Measurements from ENCODE around the gene CDCP1.

Gene CDCP1

DNA sequence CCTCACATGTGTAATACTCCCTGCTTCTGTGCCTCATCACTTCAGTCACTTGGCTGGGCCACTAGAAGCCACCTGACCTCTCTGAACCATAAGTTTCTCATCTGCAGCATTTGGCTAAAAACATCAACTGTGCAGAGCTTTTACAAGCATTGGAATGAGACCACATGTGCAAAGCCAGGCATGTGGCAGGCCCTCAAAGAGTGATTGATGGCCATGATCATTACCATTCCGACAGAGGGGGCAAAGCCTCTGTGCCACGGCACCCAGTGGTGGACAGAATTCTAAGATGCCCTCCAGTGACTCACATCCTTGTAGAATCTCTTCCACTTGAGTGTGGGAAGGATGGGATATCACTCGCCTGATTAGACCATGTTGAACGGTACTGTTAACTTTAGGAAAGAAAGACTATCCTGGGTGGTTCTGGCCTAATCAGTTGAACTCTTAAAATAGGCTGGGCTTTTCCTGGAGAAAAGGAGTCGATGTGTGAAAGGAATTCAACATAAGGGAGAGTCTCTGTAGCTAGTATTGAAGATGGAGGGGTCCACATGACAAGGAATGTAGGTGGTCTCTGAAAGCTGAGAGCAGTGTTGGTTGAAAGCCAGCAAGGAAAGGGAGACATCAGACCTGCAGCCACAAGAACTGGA lies 13.5 kb downstream of the CDCP1 start:
- H3K27ac Mint-ChIP-seq: no peak overlapping the region
- H3K27me3 Mint-ChIP-seq (ENCODE audit: low read depth): no peaks in the 10 kb centered on the region
- H3K9me3 Mint-ChIP-seq: no peaks in the 10 kb centered on the region
- TF ChIP-seq, protein P1, sequence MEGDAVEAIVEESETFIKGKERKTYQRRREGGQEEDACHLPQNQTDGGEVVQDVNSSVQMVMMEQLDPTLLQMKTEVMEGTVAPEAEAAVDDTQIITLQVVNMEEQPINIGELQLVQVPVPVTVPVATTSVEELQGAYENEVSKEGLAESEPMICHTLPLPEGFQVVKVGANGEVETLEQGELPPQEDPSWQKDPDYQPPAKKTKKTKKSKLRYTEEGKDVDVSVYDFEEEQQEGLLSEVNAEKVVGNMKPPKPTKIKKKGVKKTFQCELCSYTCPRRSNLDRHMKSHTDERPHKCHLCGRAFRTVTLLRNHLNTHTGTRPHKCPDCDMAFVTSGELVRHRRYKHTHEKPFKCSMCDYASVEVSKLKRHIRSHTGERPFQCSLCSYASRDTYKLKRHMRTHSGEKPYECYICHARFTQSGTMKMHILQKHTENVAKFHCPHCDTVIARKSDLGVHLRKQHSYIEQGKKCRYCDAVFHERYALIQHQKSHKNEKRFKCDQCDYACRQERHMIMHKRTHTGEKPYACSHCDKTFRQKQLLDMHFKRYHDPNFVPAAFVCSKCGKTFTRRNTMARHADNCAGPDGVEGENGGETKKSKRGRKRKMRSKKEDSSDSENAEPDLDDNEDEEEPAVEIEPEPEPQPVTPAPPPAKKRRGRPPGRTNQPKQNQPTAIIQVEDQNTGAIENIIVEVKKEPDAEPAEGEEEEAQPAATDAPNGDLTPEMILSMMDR (IDR thresholded peaks at IDR 0.05; ENCODE audit: unreplicated experiment in 3 of 3): no peak
- H3K4me3 Mint-ChIP-seq: no peak overlapping the region
- peaks cover 21% of the 10 kb centered on the region for H3K4me1 Mint-ChIP-seq
- no peaks in the 10 kb centered on the region for H3K36me3 Mint-ChIP-seq (ENCODE audit: low read depth)

DNA sequence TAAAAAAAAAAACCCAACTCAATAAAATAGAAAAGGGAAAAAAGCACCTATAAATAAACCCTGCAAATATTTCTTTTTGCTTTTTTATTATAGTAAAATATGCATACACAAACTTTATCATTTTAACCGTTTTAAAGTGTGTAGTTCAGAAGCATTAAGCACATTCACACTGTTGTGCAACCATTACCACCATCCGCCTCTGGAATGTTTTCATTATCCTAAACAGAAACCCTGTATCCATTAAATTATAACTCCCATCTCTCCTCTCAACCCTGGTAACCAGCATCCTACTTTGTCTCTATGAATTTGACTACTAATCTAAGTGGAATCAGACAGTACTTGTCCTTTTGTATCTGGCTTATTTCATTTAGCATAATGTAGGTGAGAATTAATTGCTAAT lies 15.0 kb downstream of the CDCP1 start:
- Mint-ChIP-seq H3K36me3 (ENCODE audit: low read depth) (no peaks in the 10 kb centered on the region), H3K27me3 (ENCODE audit: low read depth) (peaks cover under 1% of the 10 kb centered on the region), H3K4me1 (peaks cover 17% of the 10 kb centered on the region), H3K27ac (no peak overlapping the region), H3K9me3 (no peaks in the 10 kb centered on the region), H3K4me3 (no peak overlapping the region)
- TF ChIP-seq, protein P1 (IDR thresholded peaks at IDR 0.05; ENCODE audit: unreplicated experiment in 3 of 3): no peak

DNA sequence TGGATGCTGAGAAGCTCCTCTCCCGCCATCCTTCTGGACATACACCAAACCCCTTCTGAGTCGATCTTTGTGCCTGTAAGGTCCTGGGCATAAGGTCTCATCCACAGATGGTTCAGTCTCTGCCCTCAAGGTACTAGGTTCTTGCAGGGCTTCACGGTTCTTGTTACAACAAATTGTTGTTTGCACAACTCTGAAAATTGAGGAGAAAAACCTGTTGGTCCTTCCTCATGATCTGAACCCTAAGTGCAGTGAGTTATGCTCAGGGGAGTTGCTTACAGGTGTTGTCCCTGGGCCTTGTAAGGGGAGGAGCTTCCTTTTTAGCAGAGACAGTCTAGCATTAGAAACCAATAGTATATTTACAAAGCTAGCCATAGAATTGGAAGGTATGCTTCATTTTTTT lies 15.7 kb downstream of the CDCP1 start:
- Mint-ChIP-seq H3K36me3 (ENCODE audit: low read depth) (no peaks in the 10 kb centered on the region), H3K4me1 (peaks cover 10% of the 10 kb centered on the region), H3K27ac (no peak overlapping the region), H3K4me3 (no peak overlapping the region), H3K9me3 (no peaks in the 10 kb centered on the region), H3K27me3 (ENCODE audit: low read depth) (peaks cover 5% of the 10 kb centered on the region)
- TF ChIP-seq, protein P1 (IDR thresholded peaks at IDR 0.05; ENCODE audit: unreplicated experiment in 3 of 3): no peak

DNA sequence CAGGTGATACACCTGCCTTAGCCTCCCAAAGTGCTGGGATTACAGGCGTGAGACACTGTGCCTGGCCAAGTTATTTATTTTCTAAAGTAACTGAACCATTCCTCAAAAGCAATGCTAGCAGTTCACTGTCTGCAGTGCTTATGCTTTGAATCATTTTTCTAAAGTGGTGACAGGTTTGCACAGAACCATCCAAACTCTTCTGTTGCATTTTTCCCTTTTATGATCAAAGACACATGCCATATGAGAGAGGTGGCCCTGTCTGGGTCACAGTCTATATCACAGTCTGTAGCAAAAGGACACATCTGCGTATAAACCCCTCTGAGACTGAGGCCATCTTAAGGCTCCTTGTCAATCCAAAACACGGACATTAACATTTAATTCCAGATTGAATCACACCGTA lies 17.2 kb downstream of the CDCP1 start:
- H3K4me3 Mint-ChIP-seq: no peak overlapping the region
- H3K27me3 Mint-ChIP-seq (ENCODE audit: low read depth): peaks cover 5% of the 10 kb centered on the region
- H3K4me1 Mint-ChIP-seq: peaks cover 15% of the 10 kb centered on the region
- H3K27ac Mint-ChIP-seq: no peak overlapping the region
- H3K9me3 Mint-ChIP-seq: no peaks in the 10 kb centered on the region
- TF ChIP-seq, protein P1 (IDR thresholded peaks at IDR 0.05; ENCODE audit: unreplicated experiment in 3 of 3): no peak
- no peaks in the 10 kb centered on the region for H3K36me3 Mint-ChIP-seq (ENCODE audit: low read depth)

DNA sequence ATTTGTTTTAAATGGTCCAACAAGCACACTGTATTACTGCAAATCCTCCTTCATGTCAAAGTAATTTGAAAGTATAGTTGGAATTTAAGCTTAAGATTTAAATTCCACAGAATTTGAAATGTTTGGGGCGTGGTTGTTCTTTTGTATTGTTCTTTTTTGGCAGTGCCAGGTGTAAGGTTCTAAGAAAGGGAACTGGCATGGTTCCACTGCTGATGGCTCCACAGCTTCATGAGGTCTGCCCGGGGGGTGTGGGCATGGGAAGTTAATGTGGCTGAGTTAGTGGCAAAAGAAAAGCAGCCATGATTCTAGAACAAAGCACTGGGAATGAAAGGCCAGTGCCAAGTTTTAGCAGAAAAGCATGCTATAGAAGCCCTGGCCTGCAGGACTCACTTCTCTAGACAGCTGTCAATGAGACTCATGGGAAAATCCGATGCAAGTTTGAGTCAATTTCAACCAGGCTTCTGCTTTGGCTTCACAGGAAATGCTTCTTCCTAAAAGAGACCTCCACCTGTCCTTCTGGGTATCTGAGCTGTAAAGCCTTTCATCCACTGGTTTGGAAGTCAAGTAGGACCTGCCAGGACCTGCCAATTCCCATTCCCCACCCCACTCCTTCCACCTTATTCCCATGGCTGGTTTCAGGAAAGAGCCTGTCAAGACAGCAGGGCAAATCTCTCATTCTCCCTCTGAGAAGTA lies 18.9 kb downstream of the CDCP1 start:
- no peak overlapping the region for H3K27ac Mint-ChIP-seq
- H3K4me3 Mint-ChIP-seq: no peak overlapping the region
- peaks cover 5% of the 10 kb centered on the region for H3K27me3 Mint-ChIP-seq (ENCODE audit: low read depth)
- TF ChIP-seq, protein P1 (IDR thresholded peaks at IDR 0.05; ENCODE audit: unreplicated experiment in 3 of 3): no peak
- peaks cover 24% of the 10 kb centered on the region for H3K4me1 Mint-ChIP-seq
- no peaks in the 10 kb centered on the region for H3K9me3 Mint-ChIP-seq
- no peaks in the 10 kb centered on the region for H3K36me3 Mint-ChIP-seq (ENCODE audit: low read depth)

DNA sequence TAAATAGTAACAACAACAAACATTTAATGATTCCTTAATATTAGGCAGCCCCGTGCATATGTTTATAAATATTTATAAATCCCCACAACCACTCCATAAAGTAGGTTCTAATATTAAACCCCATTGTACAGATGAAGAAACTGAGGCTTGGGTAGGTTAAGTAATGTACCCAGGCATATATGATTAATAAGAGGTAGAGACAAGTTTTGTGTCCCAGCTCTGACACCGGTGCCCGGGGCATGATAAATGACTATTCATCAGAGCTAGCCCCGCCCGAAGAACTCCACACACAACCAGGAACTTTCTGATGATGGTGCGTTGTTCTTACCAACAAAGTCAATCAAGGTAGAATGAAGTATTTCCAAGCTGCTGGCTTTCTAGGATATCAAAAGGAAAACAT lies 19.4 kb downstream of the CDCP1 start:
- Mint-ChIP-seq H3K9me3 (no peaks in the 10 kb centered on the region), H3K27me3 (ENCODE audit: low read depth) (peaks cover 5% of the 10 kb centered on the region), H3K4me3 (no peak overlapping the region), H3K27ac (no peak overlapping the region), H3K4me1 (peaks cover 24% of the 10 kb centered on the region), H3K36me3 (ENCODE audit: low read depth) (no peaks in the 10 kb centered on the region)
- TF ChIP-seq, protein P1 (IDR thresholded peaks at IDR 0.05; ENCODE audit: unreplicated experiment in 3 of 3): no peak
